DND-41 (cell line): ENCODE data around the gene TTLL10.

Source experiments
- ATAC-seq: fragments of 200-7000 bp; cut with Tn5 transposase; 3 replicates; pipeline ENCODE4 v1.9.1; 2021; ENCODE audit warnings: low read depth; ENCODE audit not compliant: insufficient read depth
- DNase-seq: peaks from one replicate; pipeline ENCODE4 v3.0.0-alpha.2; 2020
- H2AFZ ChIP-seq: 2 replicates; pipeline ENCODE4 v1.6.0; 2012; ENCODE audit warnings: low read depth, low read length
- H3K27ac ChIP-seq: 2 replicates; pipeline ENCODE4 v1.5.1; 2012; ENCODE audit warnings: low read length, inconsistent platforms
- H3K27me3 ChIP-seq: fragments of 200-600 bp; sonication (generic); 2 replicates; pipeline ENCODE4 v1.6.0; 2012; ENCODE audit warnings: low read length, mild to moderate bottlenecking, inconsistent platforms; ENCODE audit not compliant: insufficient read depth, poor library complexity
- H3K36me3 ChIP-seq: 2 replicates; pipeline ENCODE4 v1.5.1; 2012; ENCODE audit warnings: low read length, inconsistent platforms; ENCODE audit not compliant: insufficient read depth
- H3K4me1 ChIP-seq: 2 replicates; pipeline ENCODE4 v1.5.1; 2012; ENCODE audit warnings: mild to moderate bottlenecking, low read length; ENCODE audit not compliant: insufficient read depth
- H3K4me2 ChIP-seq: 2 replicates; pipeline ENCODE4 v1.6.0; 2012; ENCODE audit warnings: mild to moderate bottlenecking, moderate library complexity, low read length, inconsistent platforms; ENCODE audit not compliant: insufficient read depth
- H3K4me3 ChIP-seq, 2 experiments: fragments of 200-600 bp in 1 of 2; shearing (Covaris generic) in 1 of 2; 2 replicates each; pipeline ENCODE4 v1.5.1; 2012 to 2016; ENCODE audit warnings: inconsistent platforms in 2 of 2, low read length in 2 of 2, mild to moderate bottlenecking in 2 of 2, low read depth in 1 of 2, moderate library complexity in 1 of 2
- H3K79me2 ChIP-seq: 2 replicates; pipeline ENCODE4 v1.6.0; 2012; ENCODE audit warnings: low read length, inconsistent platforms; ENCODE audit not compliant: insufficient read depth
- H3K9ac ChIP-seq: 2 replicates; pipeline ENCODE4 v1.6.0; 2012; ENCODE audit warnings: low read depth, mild to moderate bottlenecking, inconsistent platforms, low read length, moderate library complexity
- H3K9me3 ChIP-seq: 2 replicates; pipeline ENCODE4 v1.5.1; 2012; ENCODE audit warnings: low read length, moderate library complexity, mild to moderate bottlenecking, inconsistent platforms; ENCODE audit not compliant: insufficient read depth, severe bottlenecking
- H4K20me1 ChIP-seq: 2 replicates; pipeline ENCODE4 v1.6.0; 2012; ENCODE audit warnings: low read length; ENCODE audit not compliant: insufficient read depth
- EZH2 ChIP-seq: IDR thresholded peaks from 3 replicates; pipeline ENCODE4 v1.6.1; 2012; ENCODE audit warnings: borderline replicate concordance, low read depth, mild to moderate bottlenecking, moderate library complexity, low read length, inconsistent platforms; ENCODE audit not compliant: severe bottlenecking
- TF ChIP-seq, protein P1 (sequence below): IDR thresholded peaks from 2 replicates; pipeline ENCODE4 v1.5.1; 2012; ENCODE audit warnings: borderline replicate concordance, low read length, moderate library complexity, mild to moderate bottlenecking; ENCODE audit not compliant: poor library complexity, severe bottlenecking; ENCODE audit errors: extremely low read depth

TTLL10 gene

DNA sequence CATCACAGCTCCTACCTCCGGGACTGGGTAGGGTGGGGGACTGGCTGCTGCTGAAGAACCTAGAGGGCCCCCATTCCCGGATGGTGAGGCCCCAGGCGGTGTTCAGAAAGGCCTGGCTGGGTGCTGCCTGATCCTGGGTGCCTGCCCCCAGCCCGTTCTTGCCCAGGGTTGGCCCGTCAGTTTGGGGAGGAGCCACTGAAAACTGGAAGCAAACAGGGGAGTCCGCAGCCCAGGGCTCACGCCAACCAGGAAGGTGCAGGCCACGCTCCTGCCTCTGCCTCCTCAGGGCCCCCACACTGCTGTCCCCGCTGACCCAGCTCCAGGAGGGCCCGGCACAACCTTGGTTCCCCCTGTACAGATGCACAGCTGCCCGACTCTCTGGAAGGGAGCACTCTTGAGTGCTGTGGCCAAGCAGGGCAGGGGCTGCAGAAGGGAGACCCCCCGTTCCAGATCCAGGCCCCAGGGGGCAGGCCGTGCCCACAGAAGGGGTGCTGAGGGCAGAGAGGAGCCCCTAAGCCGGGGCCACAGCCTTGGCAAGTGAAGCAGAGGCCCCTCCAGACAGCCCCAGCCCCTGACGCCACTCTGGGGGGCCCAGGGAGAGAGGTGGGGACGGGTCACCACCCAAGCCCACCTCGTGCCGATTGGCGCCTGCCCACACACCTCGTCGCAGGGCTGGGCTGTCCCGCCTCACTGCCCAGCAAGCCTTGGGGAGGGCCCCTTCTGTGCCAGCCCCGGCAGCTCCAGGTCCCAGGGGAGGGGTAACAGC, 67.3 kb downstream of the TTLL10 start:
- ATAC-seq (no peak), DNase-seq (no peak)
- TF ChIP-seq, protein P1, sequence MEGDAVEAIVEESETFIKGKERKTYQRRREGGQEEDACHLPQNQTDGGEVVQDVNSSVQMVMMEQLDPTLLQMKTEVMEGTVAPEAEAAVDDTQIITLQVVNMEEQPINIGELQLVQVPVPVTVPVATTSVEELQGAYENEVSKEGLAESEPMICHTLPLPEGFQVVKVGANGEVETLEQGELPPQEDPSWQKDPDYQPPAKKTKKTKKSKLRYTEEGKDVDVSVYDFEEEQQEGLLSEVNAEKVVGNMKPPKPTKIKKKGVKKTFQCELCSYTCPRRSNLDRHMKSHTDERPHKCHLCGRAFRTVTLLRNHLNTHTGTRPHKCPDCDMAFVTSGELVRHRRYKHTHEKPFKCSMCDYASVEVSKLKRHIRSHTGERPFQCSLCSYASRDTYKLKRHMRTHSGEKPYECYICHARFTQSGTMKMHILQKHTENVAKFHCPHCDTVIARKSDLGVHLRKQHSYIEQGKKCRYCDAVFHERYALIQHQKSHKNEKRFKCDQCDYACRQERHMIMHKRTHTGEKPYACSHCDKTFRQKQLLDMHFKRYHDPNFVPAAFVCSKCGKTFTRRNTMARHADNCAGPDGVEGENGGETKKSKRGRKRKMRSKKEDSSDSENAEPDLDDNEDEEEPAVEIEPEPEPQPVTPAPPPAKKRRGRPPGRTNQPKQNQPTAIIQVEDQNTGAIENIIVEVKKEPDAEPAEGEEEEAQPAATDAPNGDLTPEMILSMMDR = no peak
- no peak for TF ChIP-seq EZH2
- Histone ChIP-seq H3K4me3 (no peak overlapping the region), H3K9me3 (no peaks in the 10 kb centered on the region), H4K20me1 (peaks cover 14% of the 10 kb centered on the region), H3K27me3 (no peaks in the 10 kb centered on the region), H3K4me2 (no peak overlapping the region), H3K9ac (no peak overlapping the region), H3K36me3 (no peaks in the 10 kb centered on the region), H3K27ac (no peak overlapping the region), H3K79me2 (no peaks in the 10 kb centered on the region), H2AFZ (no peak overlapping the region), H3K4me1 (no peaks in the 10 kb centered on the region)

DNA sequence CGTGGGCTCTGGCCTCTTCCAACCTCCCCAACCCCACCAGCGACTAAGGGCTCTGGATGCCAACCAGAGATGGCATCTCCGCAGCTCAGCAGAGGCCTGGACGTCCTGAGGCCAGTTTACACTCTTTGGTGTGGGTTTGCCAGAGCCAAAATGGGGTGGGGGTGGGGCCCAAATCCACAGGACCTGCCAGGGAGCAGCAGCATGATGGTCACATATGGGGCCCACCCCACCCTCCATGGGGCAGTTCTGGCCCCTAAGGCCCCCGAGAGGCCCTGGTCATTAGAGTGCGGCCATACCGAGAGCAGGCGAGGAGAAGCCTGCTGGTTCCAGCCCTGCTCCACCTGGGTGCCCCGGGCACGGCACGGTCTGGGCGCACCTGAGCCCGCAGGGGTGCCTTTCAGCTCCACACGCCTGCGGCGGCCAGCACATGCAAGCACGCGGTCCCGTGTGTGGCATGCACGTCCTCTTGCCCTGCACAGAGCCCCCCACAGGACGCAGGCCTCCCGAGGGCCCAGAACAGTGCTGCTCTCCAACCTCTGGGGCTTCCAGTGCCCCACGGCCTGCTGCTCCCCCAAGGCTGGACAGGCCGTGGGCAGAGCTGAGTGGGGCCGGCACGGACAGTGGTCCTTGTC, 68.0 kb downstream of the TTLL10 start:
- no peak for DNase-seq
- Histone ChIP-seq H3K27ac (no peak overlapping the region), H3K36me3 (no peaks in the 10 kb centered on the region), H3K4me2 (no peak overlapping the region), H3K4me1 (no peaks in the 10 kb centered on the region), H3K9ac (no peak overlapping the region), H2AFZ (no peak overlapping the region), H3K27me3 (no peaks in the 10 kb centered on the region), H4K20me1 (peaks cover 7% of the 10 kb centered on the region; the same call in 1 of the 2 replicates), H3K4me3 (no peak overlapping the region), H3K9me3 (no peaks in the 10 kb centered on the region), H3K79me2 (no peaks in the 10 kb centered on the region)
- ATAC-seq = no peak
- no peak for TF ChIP-seq EZH2
- TF ChIP-seq, protein P1 = no peak

DNA sequence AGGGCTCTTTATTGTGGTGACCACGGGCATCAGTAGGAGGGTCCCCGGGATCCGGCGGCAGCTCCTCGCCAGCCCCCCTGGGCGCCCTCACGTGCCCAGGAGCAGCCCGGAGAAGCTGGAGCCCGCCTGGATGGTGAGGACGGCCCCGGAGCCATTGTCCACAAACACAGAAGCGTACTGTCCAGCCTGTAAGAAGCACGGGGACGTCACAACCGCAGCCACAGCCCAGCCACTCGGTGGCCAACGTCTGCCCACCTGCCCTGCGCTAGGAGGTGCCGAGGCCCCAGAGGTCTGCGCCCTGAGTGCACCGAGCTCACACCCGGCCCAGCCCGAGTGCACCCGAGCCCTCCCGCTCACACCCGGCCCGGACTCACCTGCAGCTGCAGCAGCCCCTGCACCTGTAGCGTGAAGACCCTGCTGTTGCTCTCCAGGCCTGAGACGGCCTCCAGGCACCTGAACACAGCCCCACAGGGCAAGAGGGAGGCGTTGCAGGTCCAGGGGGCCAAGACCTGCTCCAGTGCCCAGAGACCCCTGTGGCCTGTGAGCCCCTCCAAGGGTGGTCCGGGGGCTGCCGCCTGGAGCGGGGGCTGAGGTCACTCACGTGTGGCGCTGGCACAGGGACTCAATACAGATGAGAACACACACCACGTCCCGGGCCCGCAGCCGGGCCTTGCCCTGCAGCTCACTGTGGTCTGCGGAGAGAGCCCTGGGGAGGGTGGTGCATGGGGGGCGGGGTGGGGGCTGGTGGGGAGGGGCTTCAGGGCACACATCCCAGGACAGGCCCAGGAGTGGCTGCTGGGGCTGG, 69.0 kb downstream of the TTLL10 start:
- Histone ChIP-seq H3K27ac (no peak overlapping the region), H4K20me1 (peaks cover 3% of the 10 kb centered on the region; the same call in 1 of the 2 replicates), H3K4me2 (no peak overlapping the region), H3K27me3 (no peaks in the 10 kb centered on the region), H2AFZ (no peak overlapping the region), H3K9me3 (no peaks in the 10 kb centered on the region), H3K4me1 (no peaks in the 10 kb centered on the region), H3K9ac (no peak overlapping the region), H3K79me2 (no peaks in the 10 kb centered on the region), H3K4me3 (no peak overlapping the region), H3K36me3 (no peaks in the 10 kb centered on the region)
- TF ChIP-seq, protein P1 = no peak
- TF ChIP-seq EZH2 = no peak
- ATAC-seq (no peak), DNase-seq (no peak)
